Measurements from ENCODE around the gene ASB13.

Gene ASB13

DNA sequence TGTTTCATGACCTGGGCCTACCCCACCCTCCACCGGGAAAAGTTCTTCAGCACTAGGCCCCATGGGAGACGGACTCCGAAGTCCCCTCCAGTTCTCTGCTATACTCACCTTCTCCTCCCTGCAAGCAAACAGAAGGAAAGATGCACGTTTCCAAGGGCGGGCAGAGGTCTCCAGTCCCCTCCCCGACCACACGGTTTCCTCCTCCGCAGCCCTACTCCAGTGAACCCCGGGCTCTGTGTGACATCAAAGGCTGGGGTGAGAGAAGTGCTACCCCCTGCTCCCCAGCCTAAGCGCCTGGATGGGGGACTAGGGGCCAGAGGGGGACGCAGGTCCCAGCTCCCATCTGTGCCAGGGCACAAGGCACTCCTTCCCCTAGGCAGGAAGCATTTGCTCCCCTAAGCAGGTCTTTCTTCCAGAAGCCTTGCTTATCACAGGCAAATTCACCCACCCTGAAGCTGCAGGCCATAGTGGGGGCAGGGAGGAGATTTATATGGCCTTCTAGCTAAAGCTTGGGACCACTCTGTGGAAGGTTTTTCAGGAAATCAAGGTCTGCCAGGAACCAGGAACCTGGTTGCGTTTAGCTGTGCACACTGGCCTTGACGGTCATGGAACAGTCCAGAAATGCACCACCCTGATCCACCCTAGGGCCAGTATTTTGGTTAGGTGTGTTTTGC lies 52.8 kb downstream of the ASB13 start:
- TF ChIP-seq, protein P1, sequence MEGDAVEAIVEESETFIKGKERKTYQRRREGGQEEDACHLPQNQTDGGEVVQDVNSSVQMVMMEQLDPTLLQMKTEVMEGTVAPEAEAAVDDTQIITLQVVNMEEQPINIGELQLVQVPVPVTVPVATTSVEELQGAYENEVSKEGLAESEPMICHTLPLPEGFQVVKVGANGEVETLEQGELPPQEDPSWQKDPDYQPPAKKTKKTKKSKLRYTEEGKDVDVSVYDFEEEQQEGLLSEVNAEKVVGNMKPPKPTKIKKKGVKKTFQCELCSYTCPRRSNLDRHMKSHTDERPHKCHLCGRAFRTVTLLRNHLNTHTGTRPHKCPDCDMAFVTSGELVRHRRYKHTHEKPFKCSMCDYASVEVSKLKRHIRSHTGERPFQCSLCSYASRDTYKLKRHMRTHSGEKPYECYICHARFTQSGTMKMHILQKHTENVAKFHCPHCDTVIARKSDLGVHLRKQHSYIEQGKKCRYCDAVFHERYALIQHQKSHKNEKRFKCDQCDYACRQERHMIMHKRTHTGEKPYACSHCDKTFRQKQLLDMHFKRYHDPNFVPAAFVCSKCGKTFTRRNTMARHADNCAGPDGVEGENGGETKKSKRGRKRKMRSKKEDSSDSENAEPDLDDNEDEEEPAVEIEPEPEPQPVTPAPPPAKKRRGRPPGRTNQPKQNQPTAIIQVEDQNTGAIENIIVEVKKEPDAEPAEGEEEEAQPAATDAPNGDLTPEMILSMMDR (conservative IDR thresholded peaks at IDR 0.05; ENCODE audit: low read length), result no peak
- DNase-seq (ENCODE audit: low read depth), result no peak
- H3K4me3 ChIP-seq (ENCODE audit: low read length), result no peak overlapping the region; the same call in 1 of the 2 replicates

DNA sequence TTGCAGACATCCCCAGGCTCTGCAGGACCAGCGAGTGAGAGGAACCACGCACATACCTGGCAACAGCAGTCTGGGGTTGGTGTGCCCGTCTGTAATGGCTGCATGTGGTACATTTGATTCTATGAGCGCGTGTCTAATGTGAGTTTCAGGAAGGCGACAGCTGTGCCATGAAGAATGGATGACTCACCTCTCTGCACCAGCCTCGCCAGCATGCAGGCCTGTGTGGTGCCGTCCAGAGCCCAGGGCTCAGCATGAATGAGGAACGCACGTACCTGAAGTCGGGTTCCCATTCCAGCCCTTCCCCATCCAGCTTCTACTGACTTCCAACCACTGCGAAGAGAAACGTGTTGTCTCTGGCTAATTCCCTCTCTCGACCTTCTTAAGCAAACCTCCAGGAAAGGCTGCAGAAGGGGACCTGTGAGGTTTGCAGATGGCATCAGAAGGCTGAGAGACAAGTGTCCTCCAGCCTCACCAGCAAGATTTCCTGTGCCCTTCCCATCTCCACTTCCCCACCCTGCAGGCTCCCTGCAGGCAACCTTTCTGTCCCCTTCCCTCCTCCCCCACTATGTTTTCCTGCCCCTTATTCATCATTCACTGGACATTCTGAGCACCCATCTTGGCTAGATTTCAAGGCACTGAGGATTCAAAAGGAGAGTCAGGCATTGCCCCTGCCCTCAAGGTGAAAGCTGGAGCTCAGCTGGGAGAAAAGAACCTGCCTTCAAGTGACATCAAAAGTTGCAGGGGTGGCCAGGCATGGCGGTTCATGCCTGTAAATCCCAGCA lies 54.3 kb downstream of the ASB13 start:
- no peak for DNase-seq (ENCODE audit: low read depth)
- no peak overlapping the region for H3K4me3 ChIP-seq (ENCODE audit: low read length)
- TF ChIP-seq, protein P1 (conservative IDR thresholded peaks at IDR 0.05; ENCODE audit: low read length), result no peak

DNA sequence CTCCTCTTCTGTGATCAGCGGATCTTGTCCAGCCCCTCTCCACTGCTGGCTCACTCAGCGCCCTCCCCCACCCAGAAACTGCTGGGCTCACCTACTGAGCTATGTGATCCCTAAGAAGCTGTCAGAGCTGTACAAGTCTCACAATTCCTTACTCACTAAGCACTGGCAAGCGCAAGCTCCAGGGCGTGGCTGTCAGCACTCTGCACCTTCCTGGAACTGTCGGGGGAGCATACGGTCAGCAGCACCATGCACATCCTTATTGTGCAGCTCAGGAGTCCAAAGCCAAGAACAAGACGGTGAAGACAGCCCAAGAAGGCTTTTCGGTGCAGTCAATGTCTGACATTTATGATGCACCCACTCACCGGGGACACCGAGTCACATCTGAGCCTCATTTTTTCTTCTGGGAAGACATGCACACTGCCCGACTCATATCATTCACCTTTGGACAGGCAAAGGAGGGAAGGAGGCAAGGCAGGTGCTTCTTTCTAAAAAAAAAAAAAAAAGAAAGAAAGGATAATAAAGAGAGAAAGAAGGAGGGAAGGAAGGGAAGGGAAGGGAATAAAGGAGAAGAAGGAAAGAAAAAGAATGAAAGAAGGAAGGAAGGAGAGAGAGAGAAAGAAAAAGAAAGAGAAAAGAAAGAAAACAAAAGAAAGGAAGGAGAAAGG lies 56.3 kb downstream of the ASB13 start:
- H3K4me3 ChIP-seq (ENCODE audit: low read length), result no peak overlapping the region
- no peak for DNase-seq (ENCODE audit: low read depth)
- TF ChIP-seq, protein P1 (conservative IDR thresholded peaks at IDR 0.05; ENCODE audit: low read length), result no peak

DNA sequence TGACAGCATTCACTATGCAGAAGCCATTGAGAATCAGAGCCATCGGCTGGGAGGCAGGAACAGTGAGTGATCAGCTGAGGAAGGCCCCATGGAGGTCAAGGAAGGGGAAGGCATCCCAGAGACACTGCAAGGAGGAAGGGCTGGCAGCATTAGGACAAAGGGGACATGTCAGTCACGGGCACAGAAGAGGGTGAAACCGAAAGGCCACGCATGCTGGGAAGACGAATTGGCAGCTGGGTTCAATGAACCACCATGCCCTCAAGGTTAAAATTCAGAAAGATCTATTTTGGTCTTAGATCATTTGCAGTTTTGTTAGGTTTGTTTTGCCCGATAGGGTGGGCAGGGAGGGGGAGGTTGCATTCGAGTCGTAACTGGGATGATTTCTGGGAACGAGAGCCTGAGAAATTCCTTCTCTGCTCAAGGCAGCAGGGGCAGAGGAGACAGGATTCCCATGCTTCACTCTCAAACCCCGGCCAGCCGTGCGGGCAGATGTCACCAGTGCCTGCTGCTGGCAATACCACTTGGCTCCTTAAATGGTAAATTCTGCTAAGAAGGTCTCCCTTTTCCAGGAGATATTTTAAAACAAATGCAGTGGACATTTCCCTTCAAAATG lies 57.7 kb downstream of the ASB13 start:
- TF ChIP-seq, protein P1 (conservative IDR thresholded peaks at IDR 0.05; ENCODE audit: low read length), result no peak
- no peak for DNase-seq (ENCODE audit: low read depth)
- H3K4me3 ChIP-seq (ENCODE audit: low read length), result no peak overlapping the region

DNA sequence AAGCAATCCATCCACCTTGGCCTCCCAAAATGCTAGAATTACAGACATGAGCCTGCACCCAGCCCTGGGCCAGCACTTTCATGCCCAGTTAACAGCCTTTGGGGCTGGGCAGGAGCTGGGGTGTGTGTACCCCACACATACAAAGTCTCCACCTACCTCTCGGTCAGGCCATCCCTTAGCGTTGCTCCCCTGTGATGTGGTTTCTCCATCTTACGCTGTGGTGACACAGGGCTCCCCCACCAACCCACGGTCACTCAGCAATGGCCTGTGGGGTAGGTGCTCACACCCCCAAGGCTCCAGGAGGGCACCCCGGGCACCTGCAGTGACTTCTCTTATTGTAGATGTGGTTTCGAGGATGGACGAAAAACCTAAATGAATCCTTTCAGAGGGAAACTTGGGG lies 58.8 kb downstream of the ASB13 start:
- DNase-seq (ENCODE audit: low read depth), result no peak
- no peak overlapping the region for H3K4me3 ChIP-seq (ENCODE audit: low read length)
- TF ChIP-seq, protein P1 (conservative IDR thresholded peaks at IDR 0.05; ENCODE audit: low read length), result no peak

DNA sequence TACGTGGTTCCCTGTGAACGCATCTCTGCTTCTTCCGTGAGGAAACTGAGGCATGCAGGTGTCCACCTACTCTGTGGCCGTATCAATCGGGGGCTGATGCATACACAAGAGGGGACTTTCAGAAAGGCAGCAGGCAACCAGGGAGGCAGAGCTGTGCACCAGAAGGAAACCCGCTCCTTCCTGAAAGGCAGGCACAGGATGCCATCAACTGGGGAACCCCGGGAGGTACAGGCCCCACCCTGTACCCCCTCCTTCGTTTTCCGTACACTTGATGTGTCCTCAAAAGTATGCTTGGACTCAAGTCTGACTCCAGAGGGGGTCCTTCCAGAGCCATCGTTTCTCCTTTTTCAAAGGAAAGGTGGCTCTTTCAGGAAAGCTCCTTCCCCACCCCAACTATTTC lies 59.5 kb downstream of the ASB13 start:
- TF ChIP-seq, protein P1 (conservative IDR thresholded peaks at IDR 0.05; ENCODE audit: low read length), result no peak

More for the DNA sequence above, 59.5 kb downstream of the ASB13 start:
- H3K4me3 ChIP-seq (ENCODE audit: low read length), result no peak overlapping the region
- DNase-seq (ENCODE audit: low read depth), result no peak
